SHP77 treated with DMSO at 0.1 percent for 48 hours (cell line): ENCODE measurements around the gene CHD5.

Experiments used
- DNase-seq: peaks from one replicate; lab custom pipeline; 2025; lab: John Stamatoyannopoulos, UW

Gene CHD5

GRCh38 chr1:6154525-6155319, 25.4 kb downstream of the CHD5 start:
- DNase-seq, result no peak

GRCh38 chr1:6152882-6153281, 27.2 kb downstream of the CHD5 start:
- no peak for DNase-seq

- DNase-seq, result no peak
These were observed 27.9 kb downstream of the CHD5 start for GRCh38 chr1:6152181-6152580.

GRCh38 chr1:6151291-6151822, 28.8 kb downstream of the CHD5 start:
- DNase-seq, result no peak

- DNase-seq, result no peak
These were observed 29.8 kb downstream of the CHD5 start for GRCh38 chr1:6150006-6150938.

GRCh38 chr1:6149597-6149996, 30.5 kb downstream of the CHD5 start:
- DNase-seq, result no peak

- no peak for DNase-seq
These were observed 31.5 kb downstream of the CHD5 start for GRCh38 chr1:6148497-6149241.

GRCh38 chr1:6145864-6146410, 34.2 kb downstream of the CHD5 start:
- DNase-seq, result no peak

- DNase-seq, result no peak
These were observed 34.7 kb downstream of the CHD5 start for GRCh38 chr1:6145396-6145750.

GRCh38 chr1:6144647-6145395, 35.3 kb downstream of the CHD5 start:
- DNase-seq, result no peak

GRCh38 chr1:6144175-6144574, 35.9 kb downstream of the CHD5 start:
- DNase-seq, result no peak

- no peak for DNase-seq
These were observed 36.7 kb downstream of the CHD5 start for GRCh38 chr1:6143395-6143794.

GRCh38 chr1:6142734-6143133, 37.4 kb downstream of the CHD5 start:
- DNase-seq, result no peak

- no peak for DNase-seq
These were observed 38.0 kb downstream of the CHD5 start for GRCh38 chr1:6142036-6142621.

GRCh38 chr1:6141592-6141991, 38.5 kb downstream of the CHD5 start:
- no peak for DNase-seq

- DNase-seq, result no peak
These were observed 39.7 kb downstream of the CHD5 start for GRCh38 chr1:6140413-6140812.

GRCh38 chr1:6137758-6138157, 42.4 kb downstream of the CHD5 start:
- DNase-seq, result no peak

GRCh38 chr1:6136516-6137220, 43.5 kb downstream of the CHD5 start:
- DNase-seq, result no peak

GRCh38 chr1:6134741-6135510, 45.2 kb downstream of the CHD5 start:
- DNase-seq, result no peak
